HG02840 (cell line): Measurements from ENCODE around the gene FNTB.

Experiments
- ATAC-seq: cut with Tn5 transposase; IDR thresholded peaks from one replicate; pipeline ENCODE4 v1.9.1; 2021; ENCODE audit warnings: mild to moderate bottlenecking, moderate library complexity, moderate number of reproducible peaks; ENCODE audit not compliant: unreplicated experiment, low FRiP score

Gene FNTB

DNA sequence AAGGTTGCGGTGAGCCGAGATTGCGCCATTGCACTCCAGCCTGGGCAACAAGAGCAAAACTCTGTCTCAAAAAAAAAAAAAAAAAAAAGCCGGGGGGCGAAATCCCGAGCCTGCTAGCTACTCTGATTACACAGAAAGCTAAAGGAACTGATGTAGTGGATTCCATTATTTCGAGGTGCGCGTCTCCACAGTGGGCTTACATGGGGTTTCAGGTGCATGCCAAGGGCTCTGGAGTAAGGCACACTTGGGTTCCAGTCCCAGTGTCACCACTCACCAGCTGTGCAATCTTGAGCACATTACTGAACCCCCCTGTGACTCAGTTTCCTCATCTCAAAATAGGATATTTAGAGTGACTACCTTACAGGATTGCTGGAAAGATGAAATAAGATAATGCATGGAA is 12.9 kb upstream of the FNTB start:
- no peak for ATAC-seq

DNA sequence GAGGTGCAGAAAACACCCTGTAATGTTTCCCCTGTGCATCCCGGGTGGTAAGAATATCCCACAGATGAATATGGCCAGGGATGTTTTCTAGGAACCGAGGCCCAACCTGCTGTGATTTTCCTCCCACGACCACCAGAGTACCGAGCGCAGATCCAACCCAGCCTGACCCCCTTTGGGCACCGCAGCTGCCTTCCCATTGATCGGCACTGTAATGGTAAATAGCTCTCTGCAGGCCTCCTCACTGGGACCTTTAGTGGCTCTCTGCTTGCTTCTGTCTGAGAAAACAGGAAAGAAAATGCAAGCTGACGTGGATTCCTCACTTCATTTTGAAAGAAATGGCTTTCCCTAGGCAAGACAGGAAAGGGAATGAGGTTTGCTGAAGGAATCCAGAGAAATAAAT is 12.1 kb upstream of the FNTB start:
- ATAC-seq = no peak

DNA sequence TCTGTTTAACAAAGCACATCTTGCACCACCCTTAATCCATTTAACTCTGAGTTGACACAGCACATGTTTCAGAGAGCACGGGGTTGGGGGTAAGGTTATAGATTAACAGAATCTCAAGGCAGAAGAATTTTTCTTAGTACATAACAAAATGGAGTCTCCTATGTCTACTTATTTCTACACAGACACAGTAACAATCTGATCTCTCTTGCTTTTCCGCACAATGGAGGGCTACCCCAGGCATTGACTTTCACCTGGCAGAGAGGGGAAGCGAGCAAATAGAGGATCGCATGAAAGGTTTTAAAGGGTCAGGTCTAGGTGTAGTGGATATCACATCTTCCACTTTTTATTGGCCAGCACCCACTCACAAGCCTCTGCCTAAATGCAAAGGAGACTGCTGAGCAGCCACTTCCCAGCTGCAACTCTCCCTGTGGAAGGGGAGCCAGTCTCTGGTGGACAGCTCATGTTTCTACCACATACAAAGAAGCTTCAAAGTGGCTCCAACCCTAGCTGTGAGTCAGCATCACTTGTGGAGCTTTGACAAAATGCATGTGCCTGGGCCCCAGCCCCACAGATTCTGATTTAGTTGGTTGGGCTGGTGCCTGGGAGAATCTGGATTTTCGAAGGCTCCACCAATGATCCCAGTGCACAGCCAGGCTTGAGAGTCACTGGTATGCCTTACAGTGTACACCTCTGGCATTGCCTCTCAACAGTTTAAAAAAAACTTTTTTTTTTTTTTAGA is 7.2 kb upstream of the FNTB start:
- no peak for ATAC-seq

DNA sequence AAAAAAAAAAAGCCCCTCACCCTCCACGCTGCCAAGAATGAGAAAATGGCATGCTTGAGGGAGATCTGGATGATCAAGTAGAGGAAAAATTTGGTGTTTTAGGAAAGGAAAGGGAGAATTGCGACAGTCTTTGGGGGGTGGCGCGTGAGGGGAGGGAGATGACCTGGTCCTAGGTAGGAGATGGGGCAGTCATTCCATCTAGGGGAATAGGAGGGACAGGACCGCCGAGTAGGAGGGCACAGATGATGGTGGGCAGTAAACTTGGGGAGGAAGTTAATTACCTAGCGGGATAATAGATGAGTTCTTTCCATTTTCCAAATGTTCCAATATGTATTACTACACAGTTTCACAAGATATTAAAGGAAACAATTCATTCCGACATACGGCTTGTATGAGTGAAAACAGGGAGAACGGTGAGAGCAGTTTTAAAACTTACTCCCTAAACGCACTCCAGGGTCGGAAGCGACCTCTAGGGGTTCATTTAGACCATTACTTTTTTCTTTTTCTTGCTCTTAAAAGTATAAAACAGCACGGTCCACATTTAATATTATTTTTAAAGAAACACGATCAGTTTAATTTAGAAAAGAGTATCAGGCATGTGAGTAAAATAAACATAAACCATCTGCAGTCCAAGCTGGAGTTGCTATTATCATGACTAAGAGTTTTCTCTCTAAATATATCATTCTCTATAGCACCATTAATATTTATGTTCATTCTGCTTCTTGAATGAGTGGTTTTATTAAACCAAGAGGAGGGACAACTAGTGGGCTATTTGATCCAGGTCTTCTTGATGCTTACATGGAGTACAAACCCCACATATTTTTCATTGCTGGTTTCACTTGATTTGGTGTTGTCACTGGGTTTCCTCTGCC is 3.0 kb upstream of the FNTB start:
- no peak for ATAC-seq

DNA sequence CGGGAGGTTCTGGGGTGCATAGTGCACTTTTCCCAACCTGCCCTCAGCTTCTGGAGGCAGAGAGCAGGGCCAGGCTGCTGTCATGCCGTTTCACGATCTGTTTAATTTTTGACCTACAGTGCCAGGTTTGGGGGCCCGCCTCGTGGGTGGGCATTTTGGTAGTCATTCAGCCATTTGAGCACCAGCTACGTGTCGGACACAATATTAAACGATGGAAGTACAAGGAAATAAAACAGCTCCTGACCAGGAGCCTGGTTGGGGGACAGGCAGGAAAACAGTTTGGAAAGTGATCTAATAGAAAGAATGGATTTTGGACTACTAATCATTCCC is 708 bp downstream of the FNTB start:
- no peak for ATAC-seq

DNA sequence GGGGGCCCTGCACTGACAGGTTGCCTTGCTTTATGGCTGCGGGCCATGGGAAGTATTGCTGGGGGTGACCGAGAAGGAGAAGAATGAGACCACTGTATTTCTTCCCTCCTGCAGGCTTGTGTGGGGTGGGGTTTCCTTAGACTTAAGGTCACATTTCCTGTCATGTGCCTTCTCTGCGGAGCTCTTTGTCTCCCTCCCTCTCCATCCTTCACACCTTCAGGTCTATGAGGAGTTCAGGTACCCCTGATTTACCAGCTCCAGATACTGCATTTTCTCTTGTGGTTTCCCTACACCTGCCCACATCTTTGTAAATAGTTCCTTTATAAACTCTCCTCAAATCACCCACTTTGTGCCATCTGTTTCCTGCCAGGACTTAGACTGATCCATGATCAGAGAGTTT is 3.6 kb downstream of the FNTB start:
- no peak for ATAC-seq

DNA sequence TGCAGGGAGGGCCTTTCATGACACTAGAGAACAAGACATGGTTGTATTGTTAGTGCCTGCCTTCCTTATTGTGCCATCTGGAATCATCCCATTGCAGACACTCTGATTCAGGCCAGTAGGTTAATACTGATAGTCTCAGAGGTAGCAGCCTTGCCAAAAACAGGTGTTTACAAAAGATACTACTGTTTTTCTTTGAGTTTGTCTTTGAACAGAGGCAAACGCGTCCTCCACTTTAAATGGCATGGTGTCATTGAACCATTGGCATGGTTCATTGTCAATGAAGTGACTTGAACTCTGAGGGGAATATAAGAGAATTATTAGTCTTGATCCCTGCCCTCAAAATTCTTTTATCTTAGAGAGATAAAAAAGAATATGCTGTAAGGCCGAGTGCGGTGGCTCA is 4.2 kb downstream of the FNTB start:
- ATAC-seq = no peak

DNA sequence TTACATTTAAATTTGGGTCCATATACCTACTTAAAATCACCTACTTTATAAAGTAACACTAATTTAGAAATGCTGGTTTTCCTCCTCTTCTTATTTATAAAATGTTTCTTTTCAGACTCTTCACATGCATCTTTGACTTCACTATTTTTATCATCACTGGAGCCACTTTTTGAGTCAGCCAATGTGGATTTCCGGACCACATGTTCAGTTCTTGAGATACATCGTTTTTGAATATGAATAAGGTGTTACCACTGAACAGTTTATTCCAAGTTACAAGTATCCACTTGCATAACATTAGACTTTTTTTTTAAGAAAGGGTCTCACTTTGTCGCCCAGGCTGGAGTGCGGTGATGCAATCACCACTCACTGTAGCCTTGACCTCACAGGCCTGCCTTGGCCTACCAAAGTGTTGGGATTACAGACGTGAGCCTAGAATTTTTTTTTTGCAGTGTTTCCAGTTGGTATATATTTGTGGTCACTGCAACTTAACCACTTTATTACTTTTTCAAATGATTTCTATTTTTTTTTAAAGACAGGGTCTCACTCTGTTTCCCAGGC is 5.7 kb downstream of the FNTB start:
- ATAC-seq = no peak

DNA sequence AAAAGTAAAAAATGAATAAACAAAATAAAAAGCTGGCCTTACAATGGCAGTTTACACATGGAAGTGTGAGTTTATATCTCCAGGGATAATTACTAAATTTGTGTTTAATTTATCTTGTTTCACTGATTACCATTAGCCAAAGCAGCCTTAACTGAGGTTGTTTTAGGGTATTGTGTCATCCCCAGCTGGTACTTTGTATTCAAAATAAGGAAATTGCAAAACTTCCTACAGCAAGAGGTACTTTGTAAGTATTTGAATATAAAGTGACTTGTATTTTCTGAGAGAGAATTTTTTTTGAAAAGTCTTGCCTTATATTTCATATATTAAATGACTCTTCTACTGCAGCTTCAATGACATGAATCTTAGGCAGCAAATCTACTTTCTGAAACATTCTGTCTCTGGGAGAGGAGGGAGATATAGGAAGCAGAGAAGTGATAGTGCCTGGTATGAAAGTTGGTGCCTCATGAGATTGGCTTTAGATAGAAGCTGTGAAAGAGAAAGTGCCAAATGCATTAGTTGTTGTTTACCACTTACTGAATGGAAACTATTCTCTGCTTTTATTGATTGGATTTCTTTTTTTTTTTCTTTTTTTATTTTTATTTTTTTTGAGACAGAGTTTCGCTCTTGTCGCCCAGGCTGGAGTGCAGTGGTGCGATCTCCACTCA is 6.7 kb downstream of the FNTB start:
- ATAC-seq = no peak

DNA sequence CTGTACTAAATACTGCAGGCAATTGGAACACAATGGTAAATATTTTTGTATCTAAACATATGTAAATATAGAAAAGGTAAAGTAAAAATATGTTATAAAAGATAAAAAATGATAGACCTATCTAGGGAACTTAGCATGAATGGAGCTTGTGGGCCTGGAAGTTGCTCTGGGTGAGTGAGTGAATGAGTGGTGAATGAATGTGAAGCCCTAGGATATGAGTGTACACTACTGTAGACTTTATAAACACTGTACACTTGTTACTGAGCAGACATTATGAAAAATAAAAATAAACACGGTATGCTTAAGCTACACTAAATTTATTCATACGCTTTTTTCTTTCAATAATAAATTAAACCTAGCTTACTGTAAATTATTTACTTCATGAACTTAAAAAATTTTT is 7.8 kb downstream of the FNTB start:
- ATAC-seq = no peak

DNA sequence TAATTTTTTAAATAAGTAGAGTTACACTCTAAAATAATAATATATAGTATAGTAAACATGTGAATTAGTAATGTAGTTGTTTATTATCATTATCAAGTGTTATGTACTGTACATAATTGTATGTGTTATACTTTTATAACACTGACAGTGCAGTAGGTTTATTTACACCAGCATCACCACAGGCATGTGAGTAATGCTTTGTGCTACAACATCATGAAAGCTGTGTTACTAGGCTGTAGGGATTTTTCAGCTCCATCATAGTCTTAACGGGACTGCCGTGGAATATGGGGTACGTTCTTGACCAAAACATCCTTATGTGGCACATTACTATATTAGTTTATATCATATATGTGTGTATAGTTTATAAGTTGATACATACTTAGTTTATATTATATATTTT is 8.6 kb downstream of the FNTB start:
- no peak for ATAC-seq

DNA sequence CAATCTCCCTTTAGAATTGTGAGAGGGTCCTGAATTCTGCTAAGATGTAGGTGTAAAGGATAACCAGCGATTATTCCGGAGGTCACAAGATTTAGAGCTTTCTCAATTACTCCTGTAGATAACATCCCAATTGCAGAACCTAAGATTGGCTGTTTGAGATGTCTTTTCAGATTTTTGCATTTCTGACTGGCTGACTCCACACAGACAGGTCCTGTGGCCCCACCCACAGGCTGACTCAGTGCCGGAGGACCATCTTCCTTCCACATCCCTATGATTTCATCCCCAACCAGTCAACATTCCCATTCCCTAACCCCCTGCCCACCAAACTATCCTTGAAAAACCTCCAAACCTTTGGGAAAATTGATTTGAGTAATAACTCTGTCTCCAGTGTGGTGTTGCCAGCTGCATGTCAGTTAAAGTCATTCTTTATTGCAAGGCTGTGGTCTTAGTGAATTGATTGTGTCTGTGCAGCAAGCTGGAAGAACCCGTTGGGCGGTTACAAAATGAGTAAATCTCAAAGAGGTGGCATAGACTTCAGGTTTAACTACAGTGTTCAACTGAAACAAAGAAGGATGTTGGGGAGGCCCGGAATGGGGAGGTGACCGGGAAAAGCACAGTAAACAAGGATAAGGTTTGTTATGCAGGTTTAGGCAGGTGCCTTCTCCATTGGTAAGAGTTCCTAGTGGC is 10.6 kb downstream of the FNTB start:
- ATAC-seq = no peak

DNA sequence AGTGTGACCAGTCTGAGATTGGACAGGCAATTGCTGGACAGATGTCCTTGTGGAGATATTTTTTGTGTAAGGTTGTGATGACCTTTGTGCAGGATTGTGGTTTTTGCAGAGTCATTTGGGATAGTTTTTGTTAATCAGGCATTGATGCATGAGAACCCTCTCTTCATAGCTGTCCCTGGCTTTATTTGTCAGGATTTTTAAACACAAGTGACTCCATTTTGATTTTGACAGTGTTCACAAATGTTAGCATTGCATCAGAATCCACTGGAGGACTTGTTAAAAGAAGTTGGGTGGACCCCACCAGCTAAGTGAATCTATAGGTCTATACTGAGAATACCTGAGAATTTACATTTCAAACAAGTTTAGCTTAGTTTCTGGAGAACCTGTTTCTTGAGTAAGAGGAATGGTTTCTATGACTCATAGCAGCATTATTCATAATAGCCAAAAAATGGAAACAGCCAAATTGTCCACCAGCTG is 11.8 kb downstream of the FNTB start:
- no peak for ATAC-seq

DNA sequence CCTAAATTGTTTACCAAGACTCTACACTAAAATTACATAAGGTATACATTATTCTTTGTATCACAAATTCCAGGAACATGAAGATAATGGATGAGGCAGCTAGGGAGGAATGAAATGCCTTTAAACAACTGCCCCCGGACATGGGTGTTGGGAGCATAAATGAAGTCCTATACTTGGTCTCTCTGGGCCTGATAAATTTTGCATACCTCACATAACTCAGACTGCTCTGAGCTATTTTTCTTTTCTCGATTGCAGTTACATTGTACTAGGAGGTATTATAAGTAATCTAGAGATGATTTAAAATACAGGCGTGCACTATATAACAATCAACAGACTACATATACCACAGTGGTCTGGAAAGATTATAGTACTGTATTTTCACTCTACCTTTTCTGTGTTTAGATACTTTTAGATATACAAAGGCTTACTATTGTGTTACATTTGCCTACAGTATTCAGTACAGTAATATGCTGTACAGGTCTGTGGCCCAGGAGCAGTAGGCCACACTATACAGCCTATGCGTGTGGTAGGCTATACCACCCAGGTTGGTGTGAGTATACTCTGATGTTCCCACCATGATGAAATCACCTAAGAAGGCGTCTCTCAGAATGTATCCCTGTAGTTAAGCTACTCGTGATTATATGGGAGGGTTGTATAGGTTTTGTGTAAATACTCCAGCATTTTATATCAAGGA is 14.3 kb downstream of the FNTB start:
- no peak for ATAC-seq

DNA sequence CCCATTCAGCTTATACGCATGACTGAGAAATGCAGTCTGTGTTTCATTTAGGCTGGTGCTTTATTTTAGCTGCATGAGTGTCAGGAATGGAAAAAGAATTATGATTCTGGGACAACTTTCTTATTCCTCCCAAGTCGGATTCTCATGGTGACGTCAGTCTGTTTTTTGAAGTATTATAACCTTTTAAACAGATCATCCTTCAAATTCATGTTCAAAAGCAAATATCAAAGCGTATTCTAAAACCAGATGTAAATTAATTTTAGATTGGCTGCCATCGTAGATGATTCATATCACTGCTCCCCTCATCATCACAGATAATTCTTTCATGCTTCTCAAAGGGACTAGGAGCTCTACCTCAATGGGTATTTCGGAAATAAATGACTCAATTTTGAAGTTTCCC is 15.0 kb downstream of the FNTB start:
- ATAC-seq = no peak

DNA sequence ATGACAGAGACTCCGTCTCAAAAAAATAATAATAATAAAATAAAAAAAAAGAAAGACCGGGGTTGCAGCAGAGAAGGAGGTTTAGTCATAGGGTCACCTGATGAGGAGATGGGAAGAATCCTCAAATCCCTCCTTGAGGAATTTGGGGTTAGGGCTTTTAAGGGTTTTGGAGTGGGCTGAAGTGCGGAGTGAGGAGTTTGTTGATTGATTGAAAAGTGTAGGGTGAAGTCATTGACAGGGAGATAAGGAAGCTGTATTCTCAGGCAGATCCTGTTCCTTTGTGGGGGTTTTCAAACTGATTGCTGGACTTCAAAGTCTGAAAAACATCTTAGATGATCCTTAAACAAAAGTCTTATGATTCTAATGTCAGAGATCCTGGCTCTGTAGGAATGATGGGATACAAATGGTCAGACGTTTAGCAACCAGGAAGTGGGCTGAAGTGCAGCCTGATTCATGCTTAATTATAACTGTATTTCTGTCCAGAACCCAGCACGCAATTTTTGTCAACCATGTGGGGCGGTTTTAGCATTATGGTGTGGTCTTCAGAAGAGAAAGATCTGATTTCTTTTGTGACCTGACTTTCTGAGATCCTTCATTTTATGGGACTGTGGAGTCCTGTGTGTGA is 16.0 kb downstream of the FNTB start:
- no peak for ATAC-seq

DNA sequence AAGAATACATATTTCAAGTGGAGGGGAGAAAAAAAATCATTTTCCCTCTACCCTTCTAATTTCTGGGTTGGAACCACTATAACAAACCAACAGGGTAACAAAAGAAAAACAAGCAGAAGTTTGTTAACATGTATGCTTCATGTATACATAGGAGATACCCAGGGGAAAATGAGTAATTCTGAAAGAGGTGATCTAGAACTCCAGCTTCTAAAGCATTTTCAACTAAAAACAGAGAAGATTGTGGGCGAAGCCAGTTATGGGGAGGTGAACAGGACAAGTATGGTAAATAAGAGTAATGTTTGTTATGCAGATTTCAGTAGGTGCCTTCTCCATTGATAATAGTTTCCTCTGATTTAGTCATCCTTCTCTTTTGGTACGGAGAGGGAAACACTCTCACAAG is 16.7 kb downstream of the FNTB start:
- ATAC-seq = no peak

DNA sequence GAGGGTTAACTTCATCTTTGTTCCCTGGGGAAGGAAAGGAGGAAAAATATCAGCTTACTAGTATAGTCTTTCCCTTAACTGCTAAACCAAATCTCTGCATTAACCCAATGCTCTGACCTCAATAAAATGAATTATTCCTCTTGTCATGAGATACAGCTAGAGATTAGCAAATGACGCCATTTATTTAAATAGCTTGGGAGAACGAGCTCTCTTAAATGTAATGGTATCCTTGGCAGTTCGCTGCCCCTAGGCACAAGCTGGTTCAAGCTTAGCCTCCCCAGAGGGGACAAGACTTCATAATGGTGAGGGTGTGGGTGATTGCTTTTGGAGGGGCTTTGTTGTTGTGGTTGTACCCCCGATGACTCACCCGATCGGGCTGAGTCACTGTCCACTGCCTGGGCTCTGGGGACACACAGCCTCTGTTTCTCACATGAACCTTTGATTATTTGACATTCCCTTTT is 19.6 kb downstream of the FNTB start:
- no peak for ATAC-seq

DNA sequence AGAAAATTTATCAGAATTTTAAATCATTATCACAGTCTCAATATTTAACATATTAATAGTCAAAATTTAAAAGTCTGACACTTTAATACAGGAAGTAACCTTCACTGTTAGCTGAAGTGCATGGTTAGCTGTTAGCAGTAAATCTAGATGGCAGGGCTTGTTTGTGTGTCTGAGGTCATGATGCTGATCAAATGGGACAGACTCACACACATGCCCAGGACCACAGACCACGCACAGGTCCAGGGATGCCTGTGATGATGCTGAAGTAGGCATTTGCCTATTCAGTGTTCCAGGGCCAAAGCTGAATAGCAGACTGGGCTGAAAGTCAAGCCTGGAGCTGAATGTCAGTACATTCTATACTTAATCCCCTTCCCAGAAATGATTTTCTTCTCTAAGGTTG is 20.5 kb downstream of the FNTB start:
- ATAC-seq = no peak
